Neural cell (in vitro differentiated cells): ENCODE data around the gene PEAK1.

Source experiments
- CTCF ChIP-seq: fragments of 450-650 bp; IDR thresholded peaks from 2 replicates; pipeline ENCODE4 v1.5.1; 2014; ENCODE audit warnings: antibody characterized with exemption, mild to moderate bottlenecking, moderate library complexity; ENCODE audit not compliant: poor library complexity, severe bottlenecking
- EZH2 ChIP-seq: fragments of 200-600, 300-800 bp; shearing (Covaris generic), sonication (generic); IDR thresholded peaks from 2 replicates; pipeline ENCODE4 v1.6.1; 2014; ENCODE audit warnings: antibody characterized with exemption, low read length, borderline replicate concordance, mild to moderate bottlenecking; ENCODE audit not compliant: insufficient read depth, poor library complexity, severe bottlenecking
- POLR2AphosphoS5 ChIP-seq: IDR thresholded peaks from 2 replicates; pipeline ENCODE4 v1.6.1; 2012
- SMC3 ChIP-seq: fragments of 450-650 bp; conservative IDR thresholded peaks from 2 replicates; pipeline ENCODE4 v1.6.1; 2014; ENCODE audit warnings: antibody characterized with exemption, mild to moderate bottlenecking, moderate library complexity; ENCODE audit not compliant: poor library complexity

GRCh38 chr15:77387365-77388105 lies 32.4 kb downstream of the PEAK1 start:
- TF ChIP-seq EZH2 (no peak), CTCF (no peak), SMC3 (no peak), POLR2AphosphoS5 (no peak)
